Mammary epithelial cell (primary cell): ENCODE measurements around the gene CTTNBP2.

ENCODE experiments used
- EZH2 ChIP-seq: IDR thresholded peaks from 2 replicates; pipeline ENCODE4 v1.6.1; 2012; ENCODE audit warnings: low read length, inconsistent platforms, borderline replicate concordance
- TF ChIP-seq, protein P1 (sequence below), 2 donors: IDR thresholded peaks in 1 of 2; conservative IDR thresholded peaks in 1 of 2; 2 replicates each; pipeline ENCODE4 v1.5.1; 2011 to 2012; ENCODE audit warnings: inconsistent platforms in 2 of 2, low read length in 2 of 2, mild to moderate bottlenecking in 2 of 2, control low read depth in 1 of 2, low read depth in 1 of 2; ENCODE audit not compliant: insufficient read depth in 1 of 2; ENCODE audit errors: extremely low read depth in 1 of 2

DNA sequence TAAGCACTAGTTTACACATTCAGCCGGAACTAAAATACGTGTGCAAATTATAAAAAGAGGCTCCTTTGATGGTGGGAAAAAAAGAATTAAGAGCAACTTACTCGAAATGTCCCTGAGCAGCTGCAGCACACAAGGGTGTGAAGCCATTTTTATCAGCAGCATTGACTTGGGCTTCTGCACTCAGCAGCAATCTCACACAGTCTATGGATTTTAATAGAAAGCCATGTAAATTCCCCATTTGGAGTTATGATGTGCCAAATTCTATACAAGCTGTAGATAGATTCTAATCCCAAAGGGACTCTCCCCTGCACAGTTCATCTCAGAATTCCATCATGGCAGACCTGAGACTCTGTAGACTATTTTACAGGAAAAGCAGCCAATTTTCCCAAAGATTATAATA, 90.5 kb downstream of the CTTNBP2 start:
- TF ChIP-seq, protein P1, sequence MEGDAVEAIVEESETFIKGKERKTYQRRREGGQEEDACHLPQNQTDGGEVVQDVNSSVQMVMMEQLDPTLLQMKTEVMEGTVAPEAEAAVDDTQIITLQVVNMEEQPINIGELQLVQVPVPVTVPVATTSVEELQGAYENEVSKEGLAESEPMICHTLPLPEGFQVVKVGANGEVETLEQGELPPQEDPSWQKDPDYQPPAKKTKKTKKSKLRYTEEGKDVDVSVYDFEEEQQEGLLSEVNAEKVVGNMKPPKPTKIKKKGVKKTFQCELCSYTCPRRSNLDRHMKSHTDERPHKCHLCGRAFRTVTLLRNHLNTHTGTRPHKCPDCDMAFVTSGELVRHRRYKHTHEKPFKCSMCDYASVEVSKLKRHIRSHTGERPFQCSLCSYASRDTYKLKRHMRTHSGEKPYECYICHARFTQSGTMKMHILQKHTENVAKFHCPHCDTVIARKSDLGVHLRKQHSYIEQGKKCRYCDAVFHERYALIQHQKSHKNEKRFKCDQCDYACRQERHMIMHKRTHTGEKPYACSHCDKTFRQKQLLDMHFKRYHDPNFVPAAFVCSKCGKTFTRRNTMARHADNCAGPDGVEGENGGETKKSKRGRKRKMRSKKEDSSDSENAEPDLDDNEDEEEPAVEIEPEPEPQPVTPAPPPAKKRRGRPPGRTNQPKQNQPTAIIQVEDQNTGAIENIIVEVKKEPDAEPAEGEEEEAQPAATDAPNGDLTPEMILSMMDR (conservative IDR thresholded peaks at IDR 0.05 in 1 of 2, IDR thresholded peaks at IDR 0.05 in 1 of 2; ENCODE audit: extremely low read depth in 1 of 2, insufficient read depth in 1 of 2, low read depth in 1 of 2, low read length in 2 of 2) = no peak
- TF ChIP-seq EZH2 = no peak
